GM21515 (cell line): ENCODE results near the gene MRGPRD.

Source experiments
- ATAC-seq: cut with Tn5 transposase; IDR thresholded peaks from one replicate; pipeline ENCODE4 v1.9.1; 2021; ENCODE audit not compliant: unreplicated experiment

Gene MRGPRD, protein sequence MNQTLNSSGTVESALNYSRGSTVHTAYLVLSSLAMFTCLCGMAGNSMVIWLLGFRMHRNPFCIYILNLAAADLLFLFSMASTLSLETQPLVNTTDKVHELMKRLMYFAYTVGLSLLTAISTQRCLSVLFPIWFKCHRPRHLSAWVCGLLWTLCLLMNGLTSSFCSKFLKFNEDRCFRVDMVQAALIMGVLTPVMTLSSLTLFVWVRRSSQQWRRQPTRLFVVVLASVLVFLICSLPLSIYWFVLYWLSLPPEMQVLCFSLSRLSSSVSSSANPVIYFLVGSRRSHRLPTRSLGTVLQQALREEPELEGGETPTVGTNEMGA

GRCh38 chr11:68980776-68981065 lies at the start of gene MRGPRD:
Gene MRGPRD, minus strand, starts transcription at chr11:68980986. Its CDS starts 0 bp downstream, at chr11:68980986.
- no peak for ATAC-seq

DNA sequence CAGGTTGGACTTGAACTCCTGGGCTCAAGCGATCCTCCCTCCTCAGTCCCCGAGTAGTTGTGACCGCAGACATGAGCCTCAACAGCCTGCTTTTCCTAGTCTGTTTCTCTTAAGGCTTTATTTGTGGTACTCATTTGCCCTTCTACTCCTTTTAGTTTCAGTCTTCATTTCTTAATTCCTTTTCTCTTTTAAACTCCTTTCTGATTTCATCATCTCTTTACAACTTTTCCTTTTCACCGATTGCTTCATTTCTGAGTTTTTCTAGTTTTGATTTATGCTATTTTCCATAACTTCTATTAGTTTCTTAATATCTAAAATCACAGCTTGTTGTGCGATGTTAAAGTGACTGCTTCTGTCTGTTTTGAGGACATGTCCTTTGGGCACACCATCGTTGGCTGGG lies 49.5 kb upstream of the MRGPRD start:
- no peak for ATAC-seq

DNA sequence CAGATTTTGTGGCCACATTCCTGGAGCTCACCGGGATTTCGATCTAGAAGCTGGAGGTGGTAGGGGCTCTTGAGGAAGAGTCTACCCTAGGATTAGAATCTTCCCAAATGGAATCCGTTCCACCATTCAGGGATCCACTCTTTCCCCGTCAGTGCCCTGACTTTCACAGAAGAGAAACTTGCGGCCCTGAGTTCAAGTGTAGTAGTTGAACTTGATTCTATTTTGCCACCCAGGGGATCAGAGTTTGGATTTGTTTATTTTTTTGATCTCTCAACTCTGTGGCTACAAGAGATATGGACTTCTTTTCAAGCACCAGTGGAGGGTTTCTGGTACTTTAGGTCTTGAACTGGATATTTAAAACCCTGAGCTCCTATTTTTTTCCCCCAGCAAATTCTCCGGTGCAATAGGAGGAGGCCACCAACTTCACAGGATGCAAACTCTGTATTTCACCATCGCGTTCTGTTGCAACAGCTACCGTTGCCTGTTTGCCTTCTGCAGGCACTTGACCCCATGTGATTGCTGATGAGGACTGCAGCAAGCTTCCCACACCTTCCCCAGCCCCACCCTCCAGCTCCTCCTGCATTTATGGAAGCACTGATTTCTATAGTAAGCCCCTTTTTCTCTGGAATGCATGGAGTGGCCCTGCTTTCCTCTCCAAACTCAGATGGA lies 47.1 kb upstream of the MRGPRD start:
- no peak for ATAC-seq

GRCh38 chr11:69024509-69024908 lies 43.7 kb upstream of the MRGPRD start:
- ATAC-seq, result no peak

DNA sequence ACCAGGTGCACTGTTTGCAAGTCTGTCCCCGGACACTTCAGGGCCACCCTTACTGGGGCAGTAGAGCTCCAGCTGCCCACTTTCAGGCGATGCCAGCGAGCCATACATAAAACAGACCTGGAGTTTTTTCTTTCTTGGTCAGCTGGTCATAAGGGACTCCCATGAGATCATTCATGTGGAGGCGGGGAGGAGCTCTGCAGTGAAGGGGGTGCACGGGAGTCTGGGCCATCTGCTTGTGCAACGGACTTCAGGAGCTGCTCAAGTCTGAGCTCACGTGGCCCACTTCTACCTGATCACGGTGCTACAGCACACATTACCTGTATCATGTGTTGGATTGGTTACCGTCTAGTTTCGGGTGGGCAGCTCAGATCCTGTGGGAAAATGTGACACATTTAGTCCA lies 41.5 kb upstream of the MRGPRD start:
- no peak for ATAC-seq

DNA sequence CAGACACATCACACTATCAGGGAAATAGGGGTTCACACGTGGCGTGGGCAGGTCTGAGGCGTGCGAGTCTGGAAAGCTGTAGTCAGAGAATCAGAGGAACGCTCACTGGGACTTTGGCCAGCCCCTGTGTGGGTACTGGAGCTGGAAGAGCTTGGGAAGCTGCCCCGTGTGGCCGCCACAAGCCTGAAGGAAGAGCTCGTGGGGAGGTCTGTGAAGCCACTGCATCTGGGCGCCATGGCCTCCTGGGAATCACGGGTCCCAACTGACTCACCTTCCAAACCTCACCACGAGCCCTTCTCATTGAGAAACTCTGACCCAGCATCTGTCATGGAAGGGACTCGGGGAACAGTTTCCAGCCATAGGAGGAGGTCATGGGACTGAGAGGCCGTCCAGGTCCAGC lies 38.1 kb upstream of the MRGPRD start:
- no peak for ATAC-seq

DNA sequence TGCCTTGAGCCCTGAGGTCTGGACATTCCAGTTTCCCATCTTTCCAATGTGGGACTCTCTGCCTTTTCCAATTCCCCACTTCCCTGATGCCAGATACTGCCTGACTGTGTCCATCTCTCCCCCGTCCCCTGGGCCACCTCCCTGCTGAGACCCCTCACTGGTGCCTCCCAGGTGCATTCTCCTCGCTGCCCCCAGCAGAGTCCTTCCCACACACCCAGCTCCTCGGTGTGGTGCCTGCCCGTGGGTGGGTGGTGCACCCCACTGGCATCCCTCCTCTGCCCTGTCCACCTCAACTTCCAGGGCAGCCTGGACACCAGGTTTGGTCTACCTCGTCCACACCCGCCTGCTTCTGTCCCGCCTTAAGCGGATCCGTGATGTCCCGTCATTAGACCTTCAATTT lies 37.2 kb upstream of the MRGPRD start:
- ATAC-seq, result no peak

- ATAC-seq, result no peak
These were observed 34.2 kb upstream of the MRGPRD start for GRCh38 chr11:69014898-69015549.

- ATAC-seq, result no peak
These were observed 33.5 kb upstream of the MRGPRD start for GRCh38 chr11:69014084-69014851.

DNA sequence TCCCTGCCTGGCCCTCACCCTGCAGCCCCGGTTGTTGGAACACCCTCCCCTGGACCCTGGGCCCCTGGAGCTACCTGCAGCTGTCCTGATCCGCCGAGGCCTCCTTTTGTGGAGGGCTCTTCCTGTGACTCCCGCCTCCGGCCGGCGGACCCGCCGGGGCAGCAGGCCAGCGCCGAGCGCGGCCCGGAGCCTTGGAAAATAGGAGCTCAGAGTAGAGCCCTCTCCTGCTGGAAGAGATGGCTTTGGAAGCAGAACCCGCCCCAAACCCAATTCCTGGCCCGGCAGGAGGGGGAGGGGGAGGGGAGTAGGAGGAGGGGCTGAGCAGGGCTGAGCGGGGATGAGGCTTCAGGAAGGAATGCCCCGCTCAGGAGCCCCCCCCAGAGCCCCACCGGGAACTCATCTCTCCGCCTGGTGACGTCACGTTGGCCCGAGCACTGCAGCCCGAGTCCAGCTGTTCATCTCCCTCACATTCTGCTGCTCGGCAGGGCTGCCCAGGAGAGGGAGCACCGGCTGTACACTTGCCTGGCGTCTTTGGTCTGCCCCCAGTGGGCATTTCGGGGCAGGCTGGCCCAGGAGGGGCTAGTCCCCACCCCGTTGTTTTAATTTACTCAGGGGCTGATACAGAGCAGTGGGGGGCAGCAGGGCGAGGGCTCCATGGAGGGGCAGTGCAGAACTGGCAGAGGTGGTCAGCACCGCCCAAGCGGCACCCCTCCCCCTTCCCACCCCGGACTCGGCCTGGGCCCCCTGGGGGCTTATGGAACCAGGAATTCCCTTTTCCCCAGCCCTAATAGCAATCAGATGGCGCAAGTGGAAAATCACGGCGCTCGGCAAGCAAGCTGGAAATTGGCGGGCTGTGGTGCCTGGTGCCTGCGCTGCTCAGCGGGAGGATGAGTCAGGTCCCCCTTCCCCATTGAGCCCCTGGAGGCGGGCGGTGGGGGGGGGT lies 32.5 kb upstream of the MRGPRD start, which contains the start of gene MRGPRF:
MRGPRF (minus strand) TSS at position 238 of the 943 bp plus-strand sequence. CDS start 3,345 bp downstream, outside the sequence.
- ATAC-seq, result no peak

DNA sequence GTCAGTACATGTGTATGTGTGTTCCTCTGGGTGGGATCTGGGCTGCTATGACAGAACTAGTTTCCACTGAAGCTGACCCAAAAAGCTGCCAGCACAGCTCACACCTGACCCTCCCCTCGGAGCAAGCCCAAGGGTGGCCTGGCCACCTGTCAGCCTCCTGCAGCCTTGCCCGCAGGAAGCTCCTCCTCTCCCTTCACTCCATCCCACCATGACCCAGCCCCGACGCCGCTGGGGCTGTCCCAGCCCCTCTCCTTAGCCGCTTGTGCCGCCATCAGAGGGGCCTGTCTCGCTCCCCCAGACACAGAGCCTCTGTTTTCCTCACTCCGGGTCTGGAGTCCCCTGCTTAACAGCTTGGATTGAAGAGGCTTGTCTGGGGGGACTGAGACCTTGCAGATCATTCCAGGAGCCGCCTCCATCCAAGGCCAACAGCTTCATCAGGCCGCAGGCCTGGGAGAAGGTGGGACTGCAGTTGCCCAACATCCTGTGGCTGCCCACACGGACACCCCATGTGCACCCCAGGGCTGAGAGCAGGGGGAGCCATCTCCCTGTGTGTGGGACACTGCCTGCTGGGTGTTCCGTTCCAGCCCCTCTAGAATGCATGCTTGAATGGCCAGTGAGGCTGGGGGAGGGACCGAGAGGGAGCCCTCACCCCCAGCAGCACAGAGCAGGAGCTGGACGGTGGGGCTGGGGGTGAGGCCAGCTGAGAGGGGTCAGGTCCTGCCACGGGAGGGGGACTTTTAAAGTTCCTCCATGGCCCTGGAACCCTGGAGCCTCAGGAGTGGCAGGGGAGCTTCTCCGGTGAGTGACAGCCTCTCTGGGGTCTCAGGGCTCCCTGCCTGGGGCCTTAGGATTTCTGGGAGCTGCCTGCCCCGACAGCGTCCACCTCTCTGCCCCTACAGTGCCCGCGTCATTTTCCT lies 31.6 kb upstream of the MRGPRD start:
- no peak for ATAC-seq

GRCh38 chr11:69011624-69012091 lies 30.9 kb upstream of the MRGPRD start:
- ATAC-seq, result no peak

- no peak for ATAC-seq
These were observed 30.3 kb upstream of the MRGPRD start for GRCh38 chr11:69010964-69011623.

DNA sequence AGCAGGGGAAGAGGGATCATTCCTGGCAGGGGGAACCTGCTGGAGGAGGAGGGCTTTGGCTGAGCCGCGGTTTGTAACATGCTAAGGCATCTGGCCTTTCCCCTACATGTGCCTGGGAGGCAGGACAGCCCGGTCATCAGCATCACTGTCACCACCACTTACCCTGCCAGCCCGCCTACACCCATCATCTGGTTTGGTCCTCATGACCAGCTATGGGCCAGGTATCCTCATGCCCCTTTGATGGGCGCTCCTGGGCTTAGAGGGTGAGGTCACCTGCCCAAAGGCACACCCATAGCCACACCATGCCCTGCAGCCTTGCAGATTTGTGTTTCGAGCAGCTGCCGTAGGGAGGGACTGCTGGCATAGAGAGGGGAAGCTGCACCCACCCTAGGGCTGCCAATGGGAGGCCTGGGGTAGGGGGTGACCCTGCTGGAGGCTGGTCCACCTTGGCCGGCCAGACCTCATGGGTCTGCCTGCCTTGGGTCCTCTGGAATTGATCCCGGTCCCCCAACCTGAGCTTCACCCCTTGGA lies 29.6 kb upstream of the MRGPRD start:
- ATAC-seq, result no peak

DNA sequence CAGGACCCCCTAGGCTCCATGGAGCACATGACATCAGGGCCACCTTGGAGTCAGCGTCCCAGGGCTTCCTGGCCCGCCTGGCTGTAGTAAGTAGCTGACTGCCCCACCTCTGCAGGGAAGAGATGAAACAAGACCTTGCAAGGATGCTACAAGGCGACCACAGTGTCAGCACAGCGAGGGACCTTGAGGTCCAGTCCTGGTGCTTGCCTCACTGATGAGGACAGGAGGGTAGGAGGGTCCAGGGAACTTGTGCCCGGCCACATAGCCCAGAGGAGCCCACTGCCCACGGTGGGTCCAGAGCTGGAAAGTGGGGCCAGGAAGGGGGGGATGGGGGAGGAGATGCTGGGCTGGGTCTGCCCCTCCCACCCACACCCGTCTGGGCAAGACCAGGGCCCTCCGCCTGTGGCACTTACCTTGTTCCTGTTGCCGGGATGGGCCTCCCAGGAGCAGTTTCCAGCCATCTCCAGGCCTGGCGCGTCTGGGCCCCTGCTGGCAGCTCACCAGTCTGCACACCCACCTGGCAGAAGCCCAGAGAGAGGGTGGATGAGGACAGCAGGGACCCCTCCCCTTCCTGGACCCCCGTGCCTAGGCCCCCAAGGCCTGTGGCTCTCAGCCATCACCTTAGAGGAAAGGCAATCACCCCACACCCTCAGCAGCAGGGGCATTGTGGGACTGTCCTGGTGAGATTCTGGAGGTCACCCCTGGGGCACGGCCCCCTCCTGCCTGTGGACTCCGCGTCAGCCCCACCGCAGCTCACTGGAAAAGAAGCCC lies 28.8 kb upstream of the MRGPRD start:
- ATAC-seq, result no peak

GRCh38 chr11:69008737-69009440 lies 28.1 kb upstream of the MRGPRD start:
- ATAC-seq, result no peak

GRCh38 chr11:69007975-69008381 lies 27.2 kb upstream of the MRGPRD start:
- ATAC-seq, result no peak
